Measurements from ENCODE around the gene AXL. TPM values are rescaled to one million over a fixed set of nuclear protein-coding genes. Genes with fewer than 3 reads are reported as not detected.
A peak's percentile ranks its signal among the peaks of the same experiment; 100 is the strongest.

The AXL gene
- total and polyA plus RNA-seq, 2 donors (not counting 3 experiments of a cell fraction or from before 2014, with no cell fraction given): 86.9 to 172 TPM

DNA sequence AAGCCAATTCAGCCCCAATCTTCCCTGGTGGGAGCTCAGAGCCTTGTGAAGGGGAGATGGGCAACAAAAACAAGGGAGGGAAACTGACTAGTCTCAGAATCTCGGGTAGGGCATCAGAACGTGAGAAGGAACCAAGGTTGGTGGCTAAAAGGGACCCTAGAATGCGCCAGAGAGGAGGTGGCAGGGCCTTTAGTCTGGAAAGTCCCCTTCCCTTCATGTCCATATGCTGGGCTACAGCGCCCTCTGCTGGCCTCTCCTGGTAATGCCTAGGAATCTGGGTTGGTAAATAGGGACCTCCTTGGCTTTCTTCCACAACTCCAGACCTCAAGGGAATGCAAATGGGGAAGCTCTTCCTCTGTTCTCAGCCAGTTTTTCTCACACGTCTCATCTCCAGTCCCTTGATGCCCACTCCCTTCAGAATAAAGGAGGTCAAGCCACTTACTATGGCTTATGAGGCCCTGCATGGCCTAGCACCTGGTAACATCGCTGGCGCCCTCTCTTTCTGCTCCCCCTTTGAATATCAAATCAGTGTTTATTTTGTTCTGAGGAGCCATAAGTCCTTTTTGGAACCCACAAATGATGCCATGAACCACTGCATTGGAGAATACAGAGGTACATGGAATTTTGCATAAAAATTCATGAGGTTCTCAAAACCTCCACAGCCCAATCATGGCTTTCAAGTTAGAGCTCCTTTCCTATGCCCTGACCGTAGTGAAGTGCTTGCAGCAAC lies 89.6 kb downstream of the AXL start:
- Histone ChIP-seq H3K79me2 (ENCODE audit: control insufficient read depth, insufficient read depth, low read length) (peaks cover 29% of the 10 kb centered on the region), H3K4me2 (ENCODE audit: insufficient read depth, low read length) (peak overlapping the region; percentile 95), H4K20me1 (replicated peaks; ENCODE audit: control insufficient read depth, extremely low read depth, insufficient read depth, low read length) (no peaks in the 10 kb centered on the region), H3K9me1 (replicated peaks; ENCODE audit: control insufficient read depth, extremely low read depth, insufficient read depth, low read length) (no peaks in the 10 kb centered on the region), H2AFZ (ENCODE audit: low read depth, low read length) (no peak overlapping the region), H3K36me3 (ENCODE audit: control insufficient read depth in 2 of 2, extremely low read depth in 1 of 2, insufficient read depth in 2 of 2, low read length in 2 of 2) (peaks cover 20 to 36% of the 10 kb centered on the region in 2 experiments), H3K9ac (replicated peaks; ENCODE audit: extremely low read depth, insufficient read depth, low read length) (peak overlapping the region; percentile 30), H3K4me1 (ENCODE audit: control insufficient read depth, extremely low read depth, insufficient read depth, low read length) (peaks cover 42% of the 10 kb centered on the region), H3K27ac (ENCODE audit: insufficient read depth, low read depth, low read length) (peak overlapping the region; percentile 59), H3K27me3 (ENCODE audit: control insufficient read depth in 2 of 2, insufficient read depth in 2 of 2, low read length in 2 of 2) (no peaks in the 10 kb centered on the region), H3K9me3 (replicated peaks; ENCODE audit: control insufficient read depth, insufficient read depth, low read length) (no peaks in the 10 kb centered on the region), H3K4me3 (replicated peaks in 1 of 3; ENCODE audit: insufficient read depth in 1 of 3, low read depth in 1 of 3, low read length in 3 of 3) (no peak overlapping the region)
- intact Hi-C loops (cut with micrococcal nuclease) (loop anchor here (1.0 to 5.0 kb wide), 6 partner anchors 46 to 264 kb away; no protein-coding TSS in a partner anchor), dilution Hi-C loops (cut with MboI; ENCODE audit: extremely low pct_ligation_motif_present, low sequenced_read_pairs) (no loop called here)
- POLR2A ChIA-PET: interaction anchor here (0.5 kb wide), 1 partner anchor 104 kb away, joined by 5 read pairs; no protein-coding TSS in a partner anchor
- CTCF ChIA-PET: interaction anchor here (0.6 to 4.1 kb wide), 29 partner anchors 10 to 262 kb away, joined by 3 to 62 read pairs (median 4); partner anchors contain the start of genes B9D2, DMAC2, HNRNPUL1 and TGFB1
- FAIRE-seq (peak; percentile 98), DNase-seq (ENCODE audit: low read depth, low spot score) (peak; percentile 94)
- no peak for TF ChIP-seq POLR2A (IDR thresholded peaks at IDR 0.05; ENCODE audit: low read depth, low read length)
- TF ChIP-seq POLR2AphosphoS5 (IDR thresholded peaks at IDR 0.05; ENCODE audit: insufficient read depth, low read depth, low read length): peak; percentile 73
- TF ChIP-seq, protein P1, sequence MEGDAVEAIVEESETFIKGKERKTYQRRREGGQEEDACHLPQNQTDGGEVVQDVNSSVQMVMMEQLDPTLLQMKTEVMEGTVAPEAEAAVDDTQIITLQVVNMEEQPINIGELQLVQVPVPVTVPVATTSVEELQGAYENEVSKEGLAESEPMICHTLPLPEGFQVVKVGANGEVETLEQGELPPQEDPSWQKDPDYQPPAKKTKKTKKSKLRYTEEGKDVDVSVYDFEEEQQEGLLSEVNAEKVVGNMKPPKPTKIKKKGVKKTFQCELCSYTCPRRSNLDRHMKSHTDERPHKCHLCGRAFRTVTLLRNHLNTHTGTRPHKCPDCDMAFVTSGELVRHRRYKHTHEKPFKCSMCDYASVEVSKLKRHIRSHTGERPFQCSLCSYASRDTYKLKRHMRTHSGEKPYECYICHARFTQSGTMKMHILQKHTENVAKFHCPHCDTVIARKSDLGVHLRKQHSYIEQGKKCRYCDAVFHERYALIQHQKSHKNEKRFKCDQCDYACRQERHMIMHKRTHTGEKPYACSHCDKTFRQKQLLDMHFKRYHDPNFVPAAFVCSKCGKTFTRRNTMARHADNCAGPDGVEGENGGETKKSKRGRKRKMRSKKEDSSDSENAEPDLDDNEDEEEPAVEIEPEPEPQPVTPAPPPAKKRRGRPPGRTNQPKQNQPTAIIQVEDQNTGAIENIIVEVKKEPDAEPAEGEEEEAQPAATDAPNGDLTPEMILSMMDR (IDR thresholded peaks at IDR 0.05; ENCODE audit: extremely low read depth in 1 of 2, insufficient read depth in 1 of 2, low read depth in 1 of 2, low read length in 2 of 2): peak; percentile 93 to 98
- no peak for TF ChIP-seq JUN (IDR thresholded peaks at IDR 0.05; ENCODE audit: borderline replicate concordance, insufficient read depth, insufficient read length, low read depth)
- no TSS peak for BruUV-seq (replicated peaks)

Measured in endothelial cell of umbilical vein (primary cell).